HepG2 (cell line): ENCODE results near the gene SP5. TPM values are rescaled to one million over a fixed set of nuclear protein-coding genes. Genes with fewer than 3 reads are reported as not detected.
A peak's percentile ranks its signal among the peaks of the same experiment; 100 is the strongest.

Source experiments
- ADNP ChIP-seq: sonication (generic); formaldehyde crosslinking; IDR thresholded peaks from 2 replicates; pipeline ENCODE4 v1.4.0; 2020; ENCODE audit warnings: missing genetic modification reagents
- BATF2 ChIP-seq: sonication (generic); formaldehyde crosslinking; IDR thresholded peaks from 2 replicates; pipeline ENCODE4 v1.8.0; 2022; ENCODE audit warnings: mild to moderate bottlenecking, missing genetic modification reagents, moderate library complexity
- DDIT3 ChIP-seq: sonication (generic); formaldehyde crosslinking; IDR thresholded peaks from 2 replicates; pipeline ENCODE4 v1.4.0; 2020; ENCODE audit warnings: mild to moderate bottlenecking, missing genetic modification reagents
- DMAP1 ChIP-seq: IDR thresholded peaks from 2 replicates; pipeline ENCODE4 v1.6.1; 2016
- E2F5 ChIP-seq: sonication (generic); formaldehyde crosslinking; conservative IDR thresholded peaks from 2 replicates; pipeline ENCODE4 v1.4.0; 2020; ENCODE audit warnings: missing genetic modification reagents
- FOXK1 ChIP-seq: sonication (generic); formaldehyde crosslinking; IDR thresholded peaks from 2 replicates; pipeline ENCODE4 v1.4.0; 2020; ENCODE audit warnings: low read depth, missing genetic modification reagents, borderline replicate concordance
- GZF1 ChIP-seq: sonication (generic); formaldehyde crosslinking; IDR thresholded peaks from 2 replicates; pipeline ENCODE4 v1.5.1; 2020; ENCODE audit warnings: mild to moderate bottlenecking, missing genetic modification reagents
- HDAC1 ChIP-seq: sonication (generic); formaldehyde crosslinking; IDR thresholded peaks from 2 replicates; pipeline ENCODE4 v1.5.1; 2020; ENCODE audit warnings: mild to moderate bottlenecking, missing genetic modification reagents
- LCORL ChIP-seq, 2 experiments: fragments of 450-650 bp in 1 of 2; sonication (generic) in 1 of 2; formaldehyde crosslinking in 1 of 2; IDR thresholded peaks; 2 replicates each; pipeline versions ENCODE4 v1.5.0 to v1.6.1; 2017 to 2020; ENCODE audit warnings: antibody characterized with exemption in 1 of 2, missing genetic modification reagents in 1 of 2
- NCOA5 ChIP-seq: sonication (generic); formaldehyde crosslinking; IDR thresholded peaks from 2 replicates; pipeline ENCODE4 v1.4.0; 2020; ENCODE audit warnings: missing genetic modification reagents
- PATZ1 ChIP-seq: sonication (generic); formaldehyde crosslinking; IDR thresholded peaks from 2 replicates; pipeline ENCODE4 v1.4.0; 2020; ENCODE audit warnings: missing genetic modification reagents
- ZBTB25 ChIP-seq: IDR thresholded peaks from 2 replicates; pipeline ENCODE4 v1.6.1; 2018; ENCODE audit warnings: missing genetic modification reagents
- ZKSCAN8 ChIP-seq: IDR thresholded peaks from 2 replicates; pipeline ENCODE4 v1.6.1; 2016; ENCODE audit warnings: borderline replicate concordance, missing genetic modification reagents, missing compliant biosample characterization
- ZNF224 ChIP-seq: sonication (generic); formaldehyde crosslinking; IDR thresholded peaks from 2 replicates; pipeline ENCODE4 v1.5.0; 2020; ENCODE audit warnings: mild to moderate bottlenecking, missing genetic modification reagents
- ZNF292 ChIP-seq: sonication (generic); formaldehyde crosslinking; IDR thresholded peaks from 2 replicates; pipeline ENCODE4 v1.8.1; 2022; ENCODE audit warnings: mild to moderate bottlenecking, low read depth, missing genetic modification reagents, borderline replicate concordance
- ZNF468 ChIP-seq: sonication (generic); formaldehyde crosslinking; IDR thresholded peaks from 2 replicates; pipeline ENCODE4 v1.8.0; 2022; ENCODE audit warnings: mild to moderate bottlenecking, moderate library complexity, missing genetic modification reagents
- ZNF614 ChIP-seq: IDR thresholded peaks from 2 replicates; pipeline ENCODE4 v1.6.1; 2018; ENCODE audit warnings: missing biosample characterization, missing genetic modification reagents, inconsistent platforms, borderline replicate concordance
- ZNF678 ChIP-seq: sonication (generic); formaldehyde crosslinking; IDR thresholded peaks from 2 replicates; pipeline ENCODE4 v1.4.0; 2020; ENCODE audit warnings: mild to moderate bottlenecking, missing genetic modification reagents
- ZNF724P ChIP-seq: sonication (generic); formaldehyde crosslinking; IDR thresholded peaks from 2 replicates; pipeline ENCODE4 v1.8.0; 2022; ENCODE audit warnings: missing genetic modification reagents, borderline replicate concordance
- ZNF850 ChIP-seq: sonication (generic); formaldehyde crosslinking; conservative IDR thresholded peaks from 2 replicates; pipeline ENCODE4 v1.9.0; 2021; ENCODE audit warnings: mild to moderate bottlenecking, missing genetic modification reagents
- polyA plus RNA-seq, 8 experiments: library from polyadenylated mRNA; depleted of rRNA in 3 of 8; stranded (reverse) in 7 of 8; unstranded in 1 of 8; fragments of >200 nt; fragmentation: Illumina TruSeq in 4 of 8; extraction: Trizol in 4 of 8; gene quantifications; 2 replicates each; pipeline versions ENCODE4 v1.2.1 to v1.2.3, GENCODE V29; 2011 to 2016; ENCODE audit warnings: low read depth in 4 of 8, missing spikeins in 1 of 8, mixed read lengths in 1 of 8; ENCODE audit not compliant: insufficient read depth in 1 of 8
- total RNA-seq, 5 experiments: library from RNA; depleted of rRNA; stranded (reverse); fragments of >200 nt; fragmentation: Illumina TruSeq; extraction: Trizol; gene quantifications; 2 replicates each; pipeline ENCODE4 v1.2.3, GENCODE V29; 2016; ENCODE audit warnings: low read depth in 1 of 5

The SP5 gene
- total and polyA plus RNA-seq, 2 of the 13 experiments (the other 11 are each of a cell fraction or from before 2014, with no cell fraction given): 50.8 to 119 TPM

GRCh38 chr2:170744248-170745002 is 29.3 kb downstream of the SP5 start (continued):
- TF ChIP-seq PATZ1 (CRISPR knock-in tag) (peak; percentile 57), LCORL (IDR thresholded peaks at IDR 0.05) (peak; percentile 33; the same call in 1 of the 2 replicates), LCORL (CRISPR knock-in tag; IDR thresholded peaks at IDR 0.05) (peak; percentile 88), DDIT3 (CRISPR knock-in tag) (no peak), FOXK1 (CRISPR knock-in tag) (peak; percentile 90), ZNF724P (CRISPR knock-in tag) (no peak), ZNF224 (no peak), ZNF292 (CRISPR knock-in tag) (peak; percentile 34; the same call in 1 of the 2 replicates), GZF1 (CRISPR knock-in tag) (no peak), ZNF614 (peak; percentile 96), ZKSCAN8 (peak; percentile 73; the same call in 1 of the 2 replicates), HDAC1 (CRISPR knock-in tag) (peak; percentile 59), ADNP (CRISPR knock-in tag) (no peak), ZBTB25 (CRISPR knock-in tag) (peak; percentile 73), ZNF678 (CRISPR knock-in tag) (no peak), E2F5 (CRISPR knock-in tag) (no peak), DMAP1 (CRISPR knock-in tag) (peak; percentile 79), BATF2 (CRISPR knock-in tag) (no peak), ZNF468 (CRISPR knock-in tag) (no peak), ZNF850 (CRISPR knock-in tag) (no peak), NCOA5 (CRISPR knock-in tag) (no peak)
